HG02642 (cell line): ENCODE results near the gene S100A11.

ENCODE experiments used
- ATAC-seq: cut with Tn5 transposase; IDR thresholded peaks from one replicate; pipeline ENCODE4 v1.9.1; 2021; ENCODE audit warnings: mild to moderate bottlenecking; ENCODE audit not compliant: unreplicated experiment, poor library complexity

S100A11 gene

GRCh38 chr1:151988405-151988923, 48.3 kb downstream of the S100A11 start:
- no peak for ATAC-seq

- no peak for ATAC-seq
Measured at GRCh38 chr1:151986501-151987190, 50.2 kb downstream of the S100A11 start.

- no peak for ATAC-seq
Measured at GRCh38 chr1:151985768-151986167, 51.0 kb downstream of the S100A11 start.

- no peak for ATAC-seq
Measured at GRCh38 chr1:151985270-151985669, 51.5 kb downstream of the S100A11 start.

GRCh38 chr1:151984313-151984956, 52.4 kb downstream of the S100A11 start:
- peak; percentile 75 for ATAC-seq
